Measurements from ENCODE around the gene HENMT1.

The HENMT1 gene

GRCh38 chr1:108598340-108598739 is 62.6 kb downstream of the HENMT1 start:
- no peak for DNase-seq (ENCODE audit: low read depth in 2 of 2)
- TF ChIP-seq CTCF (IDR thresholded peaks at IDR 0.05; ENCODE audit: low read depth, low read length), result no peak
- no peak overlapping the region for H3K4me3 ChIP-seq (replicated peaks in 1 of 2; ENCODE audit: low read depth in 2 of 2, low read length in 2 of 2)
